GM18505 (cell line): ENCODE measurements around the gene BABAM2.

ENCODE experiments used
- ATAC-seq: cut with Tn5 transposase; IDR thresholded peaks from one replicate; pipeline ENCODE4 v1.9.1; 2021; ENCODE audit not compliant: unreplicated experiment
- POLR2A ChIP-seq: IDR thresholded peaks from 4 replicates; pipeline ENCODE4 v1.6.1; 2011; ENCODE audit warnings: borderline replicate concordance; ENCODE audit not compliant: insufficient read depth, insufficient read length; ENCODE audit errors: extremely low read depth

Gene BABAM2

GRCh38 chr2:28347596-28347995 lies 457.1 kb downstream of the BABAM2 start:
- TF ChIP-seq POLR2A = no peak
- no peak for ATAC-seq

GRCh38 chr2:28348149-28348567 lies 457.6 kb downstream of the BABAM2 start:
- no peak for ATAC-seq
- no peak for TF ChIP-seq POLR2A

GRCh38 chr2:28348921-28349320 lies 458.4 kb downstream of the BABAM2 start:
- TF ChIP-seq POLR2A = no peak
- no peak for ATAC-seq

- no peak for TF ChIP-seq POLR2A
- ATAC-seq = no peak
Measured at GRCh38 chr2:28349546-28350165, 459.1 kb downstream of the BABAM2 start.

- TF ChIP-seq POLR2A = no peak
- no peak for ATAC-seq
Measured at GRCh38 chr2:28350196-28350595, 459.7 kb downstream of the BABAM2 start.

GRCh38 chr2:28350791-28351285 lies 460.3 kb downstream of the BABAM2 start:
- ATAC-seq = no peak
- TF ChIP-seq POLR2A = no peak

- ATAC-seq = no peak
- TF ChIP-seq POLR2A = no peak
Measured at GRCh38 chr2:28351621-28352020, 461.1 kb downstream of the BABAM2 start.

- no peak for TF ChIP-seq POLR2A
Measured at GRCh38 chr2:28352104-28352503, 461.6 kb downstream of the BABAM2 start.

GRCh38 chr2:28352610-28353195 lies 462.2 kb downstream of the BABAM2 start:
- no peak for ATAC-seq

More at GRCh38 chr2:28352104-28352503, 461.6 kb downstream of the BABAM2 start:
- no peak for ATAC-seq

GRCh38 chr2:28354920-28355520 lies 464.5 kb downstream of the BABAM2 start:
- no peak for ATAC-seq
- no peak for TF ChIP-seq POLR2A

More at GRCh38 chr2:28352610-28353195, 462.2 kb downstream of the BABAM2 start:
- TF ChIP-seq POLR2A = no peak

- no peak for ATAC-seq
Measured at GRCh38 chr2:28355521-28356094, 465.1 kb downstream of the BABAM2 start.

GRCh38 chr2:28356095-28356911 lies 465.8 kb downstream of the BABAM2 start:
- no peak for TF ChIP-seq POLR2A
- ATAC-seq = no peak

More at GRCh38 chr2:28355521-28356094, 465.1 kb downstream of the BABAM2 start:
- TF ChIP-seq POLR2A = no peak

GRCh38 chr2:28357055-28357454 lies 466.5 kb downstream of the BABAM2 start:
- no peak for TF ChIP-seq POLR2A
- no peak for ATAC-seq

- no peak for ATAC-seq
- no peak for TF ChIP-seq POLR2A
Measured at GRCh38 chr2:28357948-28358667, 467.6 kb downstream of the BABAM2 start.
